K562 (cell line): ENCODE measurements around the gene RFC5. TPM values are rescaled to one million over a fixed set of nuclear protein-coding genes. Genes with fewer than 3 reads are reported as not detected.
A peak's percentile ranks its signal among the peaks of the same experiment; 100 is the strongest.

Experiments used
- ATAC-seq: fragments of 200-7000 bp; cut with Tn5 transposase; 3 replicates; pipeline ENCODE4 v1.9.1; 2020; ENCODE audit warnings: moderate library complexity
- BruUV-seq: library from RNA; stranded (reverse); fragments of 400-500 nt; replicated peaks from 2 replicates; lab custom pipeline; 2021; lab: Mats Ljungman, UMichigan
- CTCF ChIA-PET: fragments of 300-600 bp; formaldehyde crosslinking; extraction: SDS; loops from one replicate; lab custom pipeline; 2021; ENCODE audit warnings: low intra/inter-chr PET ratio; lab: Yijun Ruan, JAX
- POLR2A ChIA-PET: fragments of 300-600, 350-650 bp; sonication (Branson Sonifier 250); formaldehyde crosslinking; extraction: SDS; loops from one replicate; lab custom pipeline; 2021; ENCODE audit warnings: antibody characterized with exemption, inconsistent platforms; lab: Yijun Ruan, JAX
- DNase-seq, 4 experiments: peaks; one replicate each; pipeline versions ENCODE4 v3.0.0 to v3.0.0-alpha.2; 2011 to 2018; ENCODE audit warnings: low spot score in 3 of 4, mixed read lengths in 3 of 4; ENCODE audit errors: extremely low read depth in 1 of 4
- FAIRE-seq: peaks from 2 replicates; lab custom pipeline; 2011; peaks lifted over from hg19 to GRCh38; lab: Jason Lieb, UNC
- H2AFZ ChIP-seq: 2 replicates; pipeline ENCODE4 v1.6.0; 2011; ENCODE audit warnings: low read depth, low read length, control low read depth, inconsistent platforms
- H3K27ac ChIP-seq: fragments of 200-600 bp; 3 replicates; pipeline ENCODE4 v1.8.0; 2011; ENCODE audit warnings: low read depth, mild to moderate bottlenecking, control low read depth, inconsistent platforms, low read length, moderate library complexity, mixed read lengths; ENCODE audit errors: extremely low read depth
- H3K27me3 ChIP-seq, 2 experiments: fragments of 300-600 bp in 1 of 2; 2 replicates in 1 of 2; 3 replicates in 1 of 2; pipeline versions ENCODE4 v1.6.0 to v1.8.0; 2011; ENCODE audit warnings: inconsistent platforms in 2 of 2, low read length in 2 of 2, mild to moderate bottlenecking in 1 of 2, mixed read lengths in 1 of 2, moderate library complexity in 1 of 2; ENCODE audit not compliant: control insufficient read depth in 2 of 2, insufficient read depth in 2 of 2
- H3K36me3 ChIP-seq: fragments of 300-600 bp; 3 replicates; pipeline ENCODE4 v1.8.0; 2011; ENCODE audit warnings: mild to moderate bottlenecking, low read length, inconsistent platforms; ENCODE audit not compliant: control insufficient read depth, insufficient read depth
- H3K4me1 ChIP-seq, 2 experiments: fragments of 200-600 bp in 1 of 2; replicated peaks in 1 of 2; 2 replicates in 1 of 2; 3 replicates in 1 of 2; pipeline versions ENCODE4 v1.5.1 to v1.8.0; 2011; ENCODE audit warnings: inconsistent platforms in 2 of 2, low read length in 2 of 2, mild to moderate bottlenecking in 1 of 2, mixed read lengths in 1 of 2, moderate library complexity in 1 of 2; ENCODE audit not compliant: control insufficient read depth in 2 of 2, insufficient read depth in 2 of 2
- H3K4me2 ChIP-seq: 2 replicates; pipeline ENCODE4 v1.6.1; 2011; ENCODE audit warnings: low read length, control low read depth, inconsistent platforms, mixed read lengths; ENCODE audit not compliant: insufficient read depth
- H3K4me3 ChIP-seq: fragments of 200-600 bp; sonication (generic), shearing (Covaris generic); 2 replicates; pipeline ENCODE4 v1.5.1; 2016; ENCODE audit warnings: control low read depth, inconsistent platforms
- H3K79me2 ChIP-seq: fragments of 200-600 bp; 3 replicates; pipeline ENCODE4 v1.8.0; 2011; ENCODE audit warnings: low read length, inconsistent platforms; ENCODE audit not compliant: control insufficient read depth, insufficient read depth
- H3K9ac ChIP-seq, 2 experiments: 2 replicates each; pipeline versions ENCODE4 v1.6.0 to v1.6.1; 2011; ENCODE audit warnings: low read depth in 2 of 2, low read length in 2 of 2, control low read depth in 1 of 2, inconsistent platforms in 1 of 2, mild to moderate bottlenecking in 1 of 2, mixed read lengths in 1 of 2; ENCODE audit not compliant: insufficient read depth in 1 of 2
- H3K9me1 ChIP-seq: one replicate; pipeline ENCODE4 v1.6.0; 2011; ENCODE audit warnings: inconsistent platforms, mild to moderate bottlenecking, low read length, moderate library complexity; ENCODE audit not compliant: control insufficient read depth, insufficient read depth
- H3K9me3 ChIP-seq: replicated peaks from 2 replicates; pipeline ENCODE4 v1.5.1; 2011; ENCODE audit warnings: low read depth, low read length, inconsistent platforms; ENCODE audit not compliant: control insufficient read depth, insufficient read depth
- H4K20me1 ChIP-seq: replicated peaks from 2 replicates; pipeline ENCODE4 v1.6.1; 2011; ENCODE audit warnings: low read length, inconsistent platforms, mixed read lengths; ENCODE audit not compliant: control insufficient read depth, insufficient read depth
- BRF1 ChIP-seq: IDR thresholded peaks from 3 replicates; pipeline ENCODE4 v1.6.1; 2011; ENCODE audit warnings: borderline replicate concordance, mild to moderate bottlenecking; ENCODE audit not compliant: insufficient read length; ENCODE audit errors: extremely low read depth
- DNMT1 ChIP-seq: fragments of 450-650 bp; IDR thresholded peaks from 2 replicates; pipeline ENCODE4 v1.6.1; 2016; ENCODE audit warnings: antibody characterized with exemption, mild to moderate bottlenecking
- FOXJ3 ChIP-seq: sonication (generic); formaldehyde crosslinking; IDR thresholded peaks from 2 replicates; pipeline ENCODE4 v1.4.0; 2020; ENCODE audit warnings: mild to moderate bottlenecking, missing genetic modification reagents
- GMEB1 ChIP-seq: fragments of 250-450 bp; sonication (Bioruptor Pico); IDR thresholded peaks from 2 replicates; pipeline ENCODE4 v1.4.0; 2020; ENCODE audit warnings: mild to moderate bottlenecking
- HOXB6 ChIP-seq: fragments of 250-450 bp; sonication (Bioruptor Pico); IDR thresholded peaks from 2 replicates; pipeline ENCODE4 v1.5.1; 2022; ENCODE audit warnings: mild to moderate bottlenecking, borderline replicate concordance
- SP2 ChIP-seq: IDR thresholded peaks from 2 replicates; pipeline ENCODE4 v1.6.1; 2011; ENCODE audit warnings: mild to moderate bottlenecking, low read depth, low read length, moderate library complexity; ENCODE audit not compliant: poor library complexity, severe bottlenecking; ENCODE audit errors: extremely low read depth
- ZNF41 ChIP-seq: fragments of 250-450 bp; sonication (Bioruptor Pico); conservative IDR thresholded peaks from 2 replicates; pipeline ENCODE4 v1.4.0; 2020; ENCODE audit warnings: mild to moderate bottlenecking
- WGBS: fragments of 100-300 bp; shearing (Covaris generic); methylation state at CpG from one replicate; pipeline ENCODE4 v1.1.6; 2016; ENCODE audit warnings: low coverage, mixed read lengths; ENCODE audit not compliant: insufficient coverage; ENCODE audit errors: missing lambda C conversion rate; 5-methylcytosine and 5-hydroxymethylcytosine counted together
- in situ Hi-C: fragments of 300-500 bp; cut with MboI; formaldehyde crosslinking; loops from 4 replicates; pipeline ENCODE4 v1.15.0; 2018; ENCODE audit warnings: inconsistent platforms, mixed read lengths
- intact Hi-C: fragments of 100-400 bp; cut with micrococcal nuclease; formaldehyde crosslinking; loops from 2 replicates; pipeline ENCODE4 v1.14.2; 2022
- polyA plus RNA-seq, 8 experiments: library from polyadenylated mRNA; depleted of rRNA in 4 of 8; stranded (reverse) in 5 of 8; unstranded in 3 of 8; fragments of >200 nt; fragmentation: Nextera tagmentation in 2 of 8; fragmentation: Illumina TruSeq in 1 of 8; extraction: Ambion mirVana in 2 of 8; extraction: Trizol in 1 of 8; gene quantifications; 2 replicates each; pipeline versions ENCODE4 v1.2.1 to v1.2.3, GENCODE V29; 2011 to 2014; ENCODE audit warnings: inconsistent platforms in 1 of 8, missing spikeins in 1 of 8
- total RNA-seq, 7 experiments: library from RNA; depleted of rRNA in 6 of 7; stranded (reverse); fragments of >200 nt in 6 of 7; fragmentation: Illumina TruSeq in 2 of 7; extraction: Trizol in 2 of 7; gene quantifications; 2 replicates each; pipeline versions ENCODE4 v1.2.1 to v1.2.3, GENCODE V29; 2011 to 2021; ENCODE audit warnings: low replicate concordance in 1 of 7
- TF ChIP-seq, protein P1 (sequence below): fragments of 450-650 bp; formaldehyde crosslinking; IDR thresholded peaks from 2 replicates; pipeline ENCODE4 v1.4.0; 2020; ENCODE audit warnings: mild to moderate bottlenecking, mixed read lengths

RFC5 gene
- total and polyA plus RNA-seq, 9 of the 15 experiments (the other 6 are each of a cell fraction or from before 2014, with no cell fraction given), result 61.8 to 189 (median 92.9) TPM

- TF ChIP-seq, protein P1, sequence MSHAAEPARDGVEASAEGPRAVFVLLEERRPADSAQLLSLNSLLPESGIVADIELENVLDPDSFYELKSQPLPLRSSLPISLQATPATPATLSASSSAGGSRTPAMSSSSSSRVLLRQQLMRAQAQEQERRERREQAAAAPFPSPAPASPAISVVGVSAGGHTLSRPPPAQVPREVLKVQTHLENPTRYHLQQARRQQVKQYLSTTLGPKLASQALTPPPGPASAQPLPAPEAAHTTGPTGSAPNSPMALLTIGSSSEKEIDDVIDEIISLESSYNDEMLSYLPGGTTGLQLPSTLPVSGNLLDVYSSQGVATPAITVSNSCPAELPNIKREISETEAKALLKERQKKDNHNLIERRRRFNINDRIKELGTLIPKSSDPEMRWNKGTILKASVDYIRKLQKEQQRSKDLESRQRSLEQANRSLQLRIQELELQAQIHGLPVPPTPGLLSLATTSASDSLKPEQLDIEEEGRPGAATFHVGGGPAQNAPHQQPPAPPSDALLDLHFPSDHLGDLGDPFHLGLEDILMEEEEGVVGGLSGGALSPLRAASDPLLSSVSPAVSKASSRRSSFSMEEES (CRISPR knock-in tag), result no peak
Measured at GRCh38 chr12:117986705-117987469, 29.6 kb upstream of the RFC5 start (continued).

DNA sequence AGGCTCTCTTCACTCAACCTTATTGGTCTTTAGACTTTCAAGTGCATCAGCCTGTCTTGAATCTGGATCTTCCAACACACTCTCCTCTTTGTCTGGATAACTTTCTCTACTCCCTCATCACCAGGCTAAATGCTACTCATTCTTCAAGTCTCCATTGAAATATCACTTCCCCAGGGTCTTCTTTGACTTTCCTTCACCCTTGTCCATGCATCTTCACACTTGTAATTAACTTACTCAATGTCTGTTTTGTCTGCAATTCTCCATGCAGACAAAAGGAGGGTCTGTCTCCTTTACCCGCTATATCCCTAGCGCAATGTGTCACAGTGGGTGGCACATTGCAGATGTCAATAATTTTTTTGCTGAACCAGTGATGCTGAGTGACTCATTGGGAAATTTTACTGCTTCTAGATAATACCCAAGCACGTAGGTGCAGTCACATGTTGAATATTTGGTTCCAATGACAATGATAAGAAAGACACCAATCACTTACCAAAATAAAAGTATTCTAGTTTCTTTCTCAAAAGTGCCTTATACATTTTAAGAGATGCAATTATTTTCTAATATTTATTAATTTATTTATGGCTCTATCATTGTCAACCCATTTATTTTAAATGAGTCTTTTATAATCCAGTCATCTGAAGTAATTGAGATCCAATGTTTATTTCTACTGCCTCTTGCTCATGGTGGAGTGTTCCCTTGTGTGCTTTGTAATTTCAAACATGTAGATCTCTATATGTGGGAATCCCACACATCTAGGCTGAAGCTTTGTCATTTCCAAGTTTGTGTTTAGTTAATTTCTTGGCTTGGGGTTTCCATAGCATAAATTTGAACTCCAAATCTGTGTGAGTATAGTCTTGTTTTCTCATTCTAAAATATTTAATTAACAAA lies 21.7 kb upstream of the RFC5 start:
- WGBS, result 5% methylated on average over 3 of the region's 3 CpGs
- Histone ChIP-seq H3K9me1 (no peaks in the 10 kb centered on the region), H3K4me2 (no peak overlapping the region), H3K27me3 (peaks cover 2 to 9% of the 10 kb centered on the region in 2 experiments; a peak in 1 of 5 replicates), H3K4me1 (no peaks in the 10 kb centered on the region), H3K9me3 (0 out of 2 replicates have a peak, but pooled peaks cover 1% of the 10 kb centered on the region), H4K20me1 (no peaks in the 10 kb centered on the region), H2AFZ (no peak overlapping the region), H3K27ac (no peak overlapping the region), H3K36me3 (no peaks in the 10 kb centered on the region), H3K4me3 (no peak overlapping the region)
- no TSS peak for BruUV-seq
- ATAC-seq, result no peak
- intact Hi-C loops, result no loop called here
- CTCF ChIA-PET, result no interaction called here
- in situ Hi-C loops, result no loop called here
- no peak for DNase-seq
- no peak for FAIRE-seq
- POLR2A ChIA-PET, result interaction anchor here (1.0 kb wide), 1 partner anchor 67 kb away, joined by 3 read pairs; no protein-coding TSS in a partner anchor
- no peak for TF ChIP-seq SP2
- no peak for TF ChIP-seq HOXB6 (CRISPR knock-in tag)
- no peak for TF ChIP-seq GMEB1
- peak; percentile 96 for TF ChIP-seq ZNF41
- no peak for TF ChIP-seq FOXJ3 (CRISPR knock-in tag)
- TF ChIP-seq BRF1, result no peak
- no peak for TF ChIP-seq DNMT1
- TF ChIP-seq, all 486 proteins: peak for 1
- H3K9ac ChIP-seq, result no peak overlapping the region
- no peaks in the 10 kb centered on the region for H3K79me2 ChIP-seq
